GM19239 (cell line): Measurements from ENCODE around the gene NLGN2.

ENCODE experiments used
- DNase-seq: peaks from one replicate; pipeline ENCODE4 v3.0.0; 2011; ENCODE audit warnings: low spot score; ENCODE audit not compliant: insufficient read length
- FAIRE-seq: peaks from 2 replicates; lab custom pipeline; 2011; peaks lifted over from hg19 to GRCh38; lab: Jason Lieb, UNC

The NLGN2 gene

DNA sequence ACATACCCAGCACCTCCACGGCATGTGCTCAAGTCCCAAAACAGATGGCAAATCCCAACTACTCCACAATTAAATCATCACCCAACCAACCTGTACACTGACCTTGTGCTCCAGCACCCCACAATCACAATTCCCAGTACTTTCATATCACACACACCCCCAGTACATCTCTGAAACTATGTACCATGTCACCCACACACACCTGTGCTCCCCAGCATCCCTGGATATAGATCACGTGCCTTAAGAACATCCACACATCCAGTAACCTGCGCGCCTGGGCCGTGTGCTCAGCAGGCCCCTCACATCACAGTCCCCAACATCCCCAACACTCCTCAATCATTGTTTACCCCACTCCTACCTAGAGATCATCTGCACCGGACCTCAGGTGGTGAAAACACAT lies 2.1 kb downstream of the NLGN2 start:
- DNase-seq = no peak
- FAIRE-seq = no peak

GRCh38 chr17:7410634-7411426 lies 3.2 kb downstream of the NLGN2 start:
- FAIRE-seq (no peak), DNase-seq (no peak)

DNA sequence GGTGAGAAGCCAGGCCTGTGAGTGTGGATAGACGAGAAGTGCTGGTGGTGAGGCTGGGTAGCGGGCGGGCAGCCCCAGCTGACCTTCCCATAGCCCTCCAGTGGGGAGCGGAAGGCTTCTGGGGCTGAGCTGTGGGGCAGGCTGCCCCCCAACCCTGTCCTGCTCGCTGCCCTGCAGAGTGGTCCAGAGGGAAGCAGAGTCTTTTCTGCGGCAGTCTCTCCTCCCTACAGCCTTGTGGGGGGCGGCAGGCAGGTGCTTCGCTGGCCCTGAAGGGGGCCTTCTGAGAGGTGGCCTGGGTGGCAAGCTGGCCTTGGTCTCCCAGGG lies 3.7 kb downstream of the NLGN2 start:
- FAIRE-seq (no peak), DNase-seq (no peak)

DNA sequence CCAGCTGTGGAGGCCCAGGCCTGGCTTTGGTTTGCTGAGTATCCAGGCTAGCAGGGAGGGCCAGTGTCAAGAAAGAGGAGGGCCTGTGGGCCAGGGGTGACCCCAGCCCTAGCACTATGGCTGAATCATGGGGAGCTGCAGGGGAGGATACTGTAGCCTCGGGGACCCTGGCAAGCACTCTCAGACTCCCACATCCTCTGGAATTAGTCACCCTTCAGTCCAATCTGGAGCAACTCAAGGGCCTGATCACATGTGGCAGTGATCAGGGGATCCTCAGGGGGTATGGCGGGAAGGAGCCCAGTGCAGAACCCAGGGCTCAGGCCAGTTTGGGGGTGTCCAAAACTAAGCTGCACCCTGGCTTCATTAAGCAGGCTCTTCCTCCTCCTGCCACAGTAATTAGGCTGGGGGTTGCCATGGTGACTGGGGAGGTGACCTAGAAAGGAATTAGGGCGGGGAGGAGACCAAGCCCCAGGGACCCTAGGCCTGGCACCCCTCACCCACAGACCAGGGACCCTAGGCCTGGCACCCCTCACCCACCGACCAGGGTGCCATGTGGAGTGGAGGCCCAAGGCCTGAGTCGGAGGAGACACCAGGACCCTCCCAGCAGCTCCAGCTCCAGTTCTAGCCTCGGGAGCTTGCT lies 5.8 kb downstream of the NLGN2 start:
- FAIRE-seq (no peak), DNase-seq (no peak)

GRCh38 chr17:7414837-7415236 lies 7.2 kb downstream of the NLGN2 start:
- no peak for DNase-seq
- no peak for FAIRE-seq

DNA sequence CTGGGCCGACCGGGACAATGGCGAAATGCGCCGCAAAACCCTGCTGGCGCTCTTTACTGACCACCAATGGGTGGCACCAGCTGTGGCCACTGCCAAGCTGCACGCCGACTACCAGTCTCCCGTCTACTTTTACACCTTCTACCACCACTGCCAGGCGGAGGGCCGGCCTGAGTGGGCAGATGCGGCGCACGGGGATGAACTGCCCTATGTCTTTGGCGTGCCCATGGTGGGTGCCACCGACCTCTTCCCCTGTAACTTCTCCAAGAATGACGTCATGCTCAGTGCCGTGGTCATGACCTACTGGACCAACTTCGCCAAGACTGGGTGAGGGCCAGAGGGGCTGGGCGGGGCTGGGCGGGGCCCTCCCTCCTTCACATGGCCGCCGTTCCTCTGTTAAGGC lies 8.1 kb downstream of the NLGN2 start:
- DNase-seq (no peak), FAIRE-seq (no peak)

DNA sequence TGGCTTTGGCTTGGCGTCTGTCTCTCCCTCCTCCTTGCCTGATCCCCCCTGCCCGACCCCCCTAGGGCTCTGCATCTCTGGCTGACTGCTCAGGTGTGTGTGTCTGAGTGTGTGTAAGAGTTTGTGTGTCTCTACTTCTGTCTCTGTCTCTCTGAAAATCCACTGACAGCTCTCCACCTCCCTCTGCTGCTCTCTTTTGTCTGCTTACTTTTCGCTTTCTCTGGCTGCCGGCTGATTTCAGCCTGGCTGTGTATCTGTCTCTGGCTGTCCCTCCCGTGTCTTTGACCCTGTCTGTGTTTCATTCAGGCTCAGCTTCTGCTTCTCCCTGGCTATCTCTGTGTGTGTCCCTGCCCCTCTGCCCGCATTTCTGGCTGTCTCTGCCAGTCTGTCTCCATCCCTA lies 8.7 kb downstream of the NLGN2 start:
- no peak for DNase-seq
- no peak for FAIRE-seq

GRCh38 chr17:7417056-7417655 lies 9.5 kb downstream of the NLGN2 start:
- no peak for DNase-seq
- no peak for FAIRE-seq

DNA sequence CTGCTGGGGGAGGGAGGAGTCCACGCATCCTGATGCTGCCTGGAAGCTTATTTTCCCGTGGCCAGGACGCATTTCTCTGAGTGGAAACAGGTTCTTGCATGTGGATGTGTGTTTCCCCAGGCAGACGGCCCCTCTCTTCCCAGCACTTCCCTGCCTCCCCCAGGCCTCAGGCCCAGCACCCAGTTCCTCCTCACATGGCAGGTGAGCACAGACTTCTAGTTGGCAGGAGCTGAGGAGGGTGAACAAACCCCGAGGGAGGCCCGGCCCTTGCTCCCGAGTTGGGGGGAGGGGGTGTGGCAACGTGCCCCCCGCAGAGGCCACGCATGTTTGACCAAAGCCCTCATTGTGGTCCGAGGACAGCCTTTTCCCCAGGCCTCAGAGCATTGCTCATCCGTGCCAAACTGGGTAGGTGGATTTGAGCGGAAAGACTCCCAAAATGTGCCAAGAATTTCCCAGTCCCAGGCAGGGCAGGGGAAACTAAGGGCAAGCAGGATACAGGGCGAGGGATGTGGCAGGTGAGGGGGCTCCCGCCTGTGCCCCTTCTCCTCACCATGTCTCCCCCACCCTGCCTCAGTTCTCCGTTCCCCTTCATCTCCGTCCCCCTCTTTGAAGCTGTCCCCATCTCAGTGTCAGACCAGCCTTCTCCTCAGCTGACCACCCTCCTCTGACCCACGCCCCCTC lies 11.0 kb downstream of the NLGN2 start:
- DNase-seq = no peak
- no peak for FAIRE-seq

- DNase-seq (no peak), FAIRE-seq (no peak)
Measured at GRCh38 chr17:7419819-7420610, 12.4 kb downstream of the NLGN2 start, which contains the start of gene SPEM1. TSS of gene SPEM1 (plus strand) at chr17:7420324. CDS start at chr17:7420385, 61 bp downstream.

- DNase-seq (no peak), FAIRE-seq (no peak)
Measured at GRCh38 chr17:7421186-7421585, 13.5 kb downstream of the NLGN2 start.

- DNase-seq = no peak
- FAIRE-seq = no peak
Measured at GRCh38 chr17:7423679-7424078, 16.0 kb downstream of the NLGN2 start.

GRCh38 chr17:7425316-7425715 lies 17.7 kb downstream of the NLGN2 start, which contains the start of gene SPEM2:
TSS of gene SPEM2 (plus strand) at chr17:7425616. CDS start at chr17:7425689, 73 bp downstream.
- DNase-seq (no peak), FAIRE-seq (no peak)

GRCh38 chr17:7425756-7426155 lies 18.1 kb downstream of the NLGN2 start:
- FAIRE-seq (no peak), DNase-seq (no peak)

DNA sequence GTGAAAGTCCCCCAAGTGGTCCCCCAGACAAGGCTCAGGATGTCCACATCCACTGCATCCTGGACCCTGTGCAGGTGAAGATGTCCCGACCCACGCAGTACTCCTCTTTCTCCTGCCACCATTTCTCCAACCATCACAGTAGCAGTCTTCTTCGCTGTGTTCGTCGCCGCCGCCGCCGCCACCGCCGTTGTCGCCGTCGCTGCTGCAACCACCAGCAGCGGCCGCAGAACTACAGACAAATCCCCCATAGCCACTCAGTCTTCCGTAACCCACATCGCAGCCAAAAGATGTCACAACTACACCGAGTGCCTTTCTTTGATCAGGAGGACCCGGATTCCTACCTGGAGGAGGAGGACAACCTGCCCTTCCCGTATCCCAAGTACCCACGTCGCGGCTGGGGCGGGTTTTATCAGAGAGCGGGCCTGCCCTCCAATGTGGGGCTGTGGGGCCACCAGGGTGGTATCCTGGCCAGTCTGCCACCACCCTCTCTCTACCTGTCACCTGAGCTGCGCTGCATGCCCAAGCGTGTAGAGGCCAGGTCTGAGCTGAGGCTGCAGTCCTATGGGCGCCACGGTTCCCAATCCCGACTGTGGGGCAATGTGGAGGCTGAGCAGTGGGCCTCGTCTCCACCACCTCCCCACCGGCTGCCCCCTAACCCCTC lies 18.7 kb downstream of the NLGN2 start:
- DNase-seq = no peak
- no peak for FAIRE-seq

GRCh38 chr17:7426896-7427489 lies 19.3 kb downstream of the NLGN2 start:
- FAIRE-seq (no peak), DNase-seq (no peak)

- no peak for DNase-seq
- no peak for FAIRE-seq
Measured at GRCh38 chr17:7427549-7427948, 19.9 kb downstream of the NLGN2 start.

GRCh38 chr17:7428557-7428956 lies 20.9 kb downstream of the NLGN2 start, which contains the start of gene SPEM3:
TSS of gene SPEM3 (plus strand) at chr17:7428857. CDS start at chr17:7428903, 46 bp downstream.
- FAIRE-seq (no peak), DNase-seq (no peak)

GRCh38 chr17:7429722-7430121 lies 22.1 kb downstream of the NLGN2 start:
- FAIRE-seq (no peak), DNase-seq (no peak)
